SK-N-MC (cell line): ENCODE data around the gene E2F1.

ENCODE experiments used
- EZH2 ChIP-seq: fragments of 200-600 bp; sonication (generic); IDR thresholded peaks from one replicate; pipeline ENCODE4 v1.6.1; 2017; ENCODE audit warnings: antibody characterized with exemption
- POLR2AphosphoS5 ChIP-seq: IDR thresholded peaks from 2 replicates; pipeline ENCODE4 v1.6.1; 2012; ENCODE audit warnings: mild to moderate bottlenecking, low read depth, low read length, borderline replicate concordance

GRCh38 chr20:33711446-33711738 is 25.2 kb upstream of the E2F1 start:
- TF ChIP-seq POLR2AphosphoS5 (no peak), EZH2 (no peak)
